Bone marrow (tissue), 2 donors: ENCODE results near the gene SLC35E3.
A peak's percentile ranks its signal among the peaks of the same experiment; 100 is the strongest.

Experiments used
- DNase-seq, 2 donors: peaks; one replicate each; lab custom pipeline; 2025; lab: John Stamatoyannopoulos, UW

Gene SLC35E3

GRCh38 chr12:68745904-68746571 lies at the start of gene SLC35E3:
Gene SLC35E3, plus strand, starts transcription at chr12:68746176. Its CDS starts 202 bp downstream, at chr12:68746378.
- peak; percentile 74 to 87 for DNase-seq

- no peak for DNase-seq
Measured at GRCh38 chr12:68699486-68699885, 46.5 kb upstream of the SLC35E3 start.

GRCh38 chr12:68727776-68728175 lies 18.2 kb upstream of the SLC35E3 start:
- DNase-seq: no peak

GRCh38 chr12:68733661-68734071 lies 12.3 kb upstream of the SLC35E3 start:
- DNase-seq: no peak

GRCh38 chr12:68739891-68740290 lies 6.1 kb upstream of the SLC35E3 start:
- DNase-seq: no peak

GRCh38 chr12:68743356-68743755 lies 2.6 kb upstream of the SLC35E3 start:
- peak in 1 of 2 donors; percentile 48 for DNase-seq

GRCh38 chr12:68745376-68745903 lies 536 bp upstream of the SLC35E3 start:
- DNase-seq: no peak

- DNase-seq: peak; percentile 38 to 46
Measured at GRCh38 chr12:68746572-68747180, 700 bp downstream of the SLC35E3 start.

GRCh38 chr12:68749443-68749842 lies 3.5 kb downstream of the SLC35E3 start:
- DNase-seq: no peak

GRCh38 chr12:68749861-68750260 lies 3.9 kb downstream of the SLC35E3 start:
- DNase-seq: no peak

GRCh38 chr12:68750506-68750905 lies 4.5 kb downstream of the SLC35E3 start:
- DNase-seq: no peak

GRCh38 chr12:68755536-68756243 lies 9.7 kb downstream of the SLC35E3 start:
- DNase-seq: no peak

- no peak for DNase-seq
Measured at GRCh38 chr12:68759852-68760251, 13.9 kb downstream of the SLC35E3 start.

- DNase-seq: no peak
Measured at GRCh38 chr12:68760806-68761441, 14.9 kb downstream of the SLC35E3 start.

GRCh38 chr12:68761442-68761812 lies 15.5 kb downstream of the SLC35E3 start:
- no peak for DNase-seq

GRCh38 chr12:68761901-68762630 lies 16.1 kb downstream of the SLC35E3 start:
- DNase-seq: no peak

- no peak for DNase-seq
Measured at GRCh38 chr12:68762691-68763090, 16.7 kb downstream of the SLC35E3 start.

GRCh38 chr12:68765696-68766095 lies 19.7 kb downstream of the SLC35E3 start:
- no peak for DNase-seq

GRCh38 chr12:68766646-68767045 lies 20.7 kb downstream of the SLC35E3 start:
- DNase-seq: no peak

GRCh38 chr12:68767191-68767590 lies 21.2 kb downstream of the SLC35E3 start:
- DNase-seq: no peak

GRCh38 chr12:68768431-68768939 lies 22.5 kb downstream of the SLC35E3 start:
- DNase-seq: no peak

- no peak for DNase-seq
Measured at GRCh38 chr12:68769941-68770340, 24.0 kb downstream of the SLC35E3 start.
